Rectal smooth muscle tissue (tissue), 1 donor: ENCODE measurements around the gene ANP32B.
"Not testable (repeated sequence)": the region's sequence is repeated elsewhere in the genome, so short reads cannot be mapped to it uniquely, and the experiment has no call there.

Experiments
- H3K27ac ChIP-seq: one replicate; pipeline ENCODE4 v1.7.0; 2013; ENCODE audit warnings: low read depth, low read length, inconsistent platforms
- H3K27me3 ChIP-seq: one replicate; pipeline ENCODE4 v1.7.0; 2013; ENCODE audit warnings: low read length; ENCODE audit not compliant: control insufficient read depth, insufficient read depth
- H3K36me3 ChIP-seq: one replicate; pipeline ENCODE4 v1.7.0; 2013; ENCODE audit warnings: low read length; ENCODE audit not compliant: control insufficient read depth, insufficient read depth
- H3K4me1 ChIP-seq: one replicate; pipeline ENCODE4 v1.7.0; 2013; ENCODE audit warnings: low read length; ENCODE audit not compliant: control insufficient read depth, insufficient read depth
- H3K4me3 ChIP-seq: one replicate; pipeline ENCODE4 v1.7.0; 2013; ENCODE audit warnings: low read length
- H3K9ac ChIP-seq: one replicate; pipeline ENCODE4 v1.7.0; 2013; ENCODE audit warnings: low read length

The ANP32B gene

DNA sequence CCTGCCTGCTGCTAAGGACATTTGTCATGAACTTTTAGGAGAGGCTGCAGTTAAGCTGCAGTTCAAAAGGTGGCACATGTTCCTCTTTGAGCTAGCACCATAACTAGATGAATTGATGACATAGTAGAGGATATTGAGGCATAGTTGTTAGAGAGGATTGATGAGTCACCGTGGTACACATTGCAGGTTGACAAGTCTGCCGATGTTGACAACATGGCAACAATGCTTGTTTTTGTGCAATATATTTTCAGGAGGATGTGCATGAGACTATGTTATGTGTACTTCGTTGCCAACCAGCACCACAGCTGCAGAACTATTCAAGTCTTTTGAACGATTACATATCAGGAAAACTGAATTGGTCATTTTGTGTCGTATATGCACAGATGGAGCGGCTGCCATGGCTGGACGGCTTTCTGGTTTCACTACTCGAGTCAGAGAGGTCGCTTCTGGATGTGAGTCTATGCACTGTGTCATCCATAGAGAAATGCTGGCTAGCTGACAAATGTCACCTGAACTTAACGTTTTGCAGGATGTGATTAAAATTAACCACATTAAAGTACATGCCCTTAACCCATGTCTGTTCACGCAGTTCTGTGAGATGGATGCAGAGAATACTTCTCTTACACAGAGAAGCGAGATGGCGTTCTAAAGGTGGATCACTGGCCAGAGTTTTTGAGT is 24.2 kb downstream of the ANP32B start:
- no peak overlapping the region for H3K27ac ChIP-seq
- peaks cover 7% of the 10 kb centered on the region for H3K4me1 ChIP-seq
- H3K9ac ChIP-seq = no peak overlapping the region
- peaks cover 45% of the 10 kb centered on the region for H3K36me3 ChIP-seq
- no peak overlapping the region for H3K4me3 ChIP-seq
- no peaks in the 10 kb centered on the region for H3K27me3 ChIP-seq

DNA sequence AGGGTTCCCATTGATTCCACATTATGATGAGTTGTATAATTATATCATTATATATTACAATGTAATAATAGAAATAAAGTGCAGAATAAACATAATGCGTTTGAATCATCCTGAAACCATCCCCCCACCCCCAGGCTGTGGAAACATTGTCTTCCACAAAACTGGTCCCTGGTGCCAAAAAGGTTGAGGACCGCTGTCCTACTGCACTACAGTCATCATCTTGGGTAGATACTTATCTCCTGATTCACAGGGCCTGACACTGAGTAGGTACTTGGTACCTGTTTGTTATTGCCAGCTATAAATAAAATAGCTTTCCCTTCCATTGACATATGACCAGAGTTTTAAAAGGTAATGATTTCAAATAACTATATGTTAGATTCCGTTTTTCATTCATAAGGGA is 25.6 kb downstream of the ANP32B start:
- H3K27me3 ChIP-seq = no peaks in the 10 kb centered on the region
- H3K4me3 ChIP-seq = no peak overlapping the region
- peaks cover 50% of the 10 kb centered on the region for H3K36me3 ChIP-seq
- no peak overlapping the region for H3K9ac ChIP-seq
- peaks cover 2% of the 10 kb centered on the region for H3K4me1 ChIP-seq
- no peak overlapping the region for H3K27ac ChIP-seq

DNA sequence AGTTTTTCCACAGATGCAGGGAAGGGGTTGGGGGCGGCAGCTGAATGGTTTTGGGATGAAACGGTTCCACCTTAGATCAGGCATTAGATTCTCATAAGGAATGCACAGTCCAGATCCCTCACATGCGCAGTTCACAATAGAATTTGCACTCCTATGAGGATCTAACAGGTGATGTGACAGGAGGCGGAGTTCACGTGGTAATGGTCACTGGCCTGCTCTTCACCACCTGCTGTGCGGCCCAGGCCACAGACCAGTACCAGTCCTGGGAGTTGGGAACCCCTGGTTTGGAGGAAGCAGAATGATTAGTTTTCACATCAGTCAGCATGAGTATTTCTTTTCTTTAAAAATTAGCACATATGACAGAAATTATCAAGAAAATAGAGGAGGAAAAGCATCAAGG is 26.3 kb downstream of the ANP32B start:
- Histone ChIP-seq H3K27ac (no peak overlapping the region), H3K27me3 (no peaks in the 10 kb centered on the region), H3K9ac (no peak overlapping the region), H3K4me3 (no peak overlapping the region), H3K36me3 (peaks cover 50% of the 10 kb centered on the region), H3K4me1 (no peaks in the 10 kb centered on the region)

DNA sequence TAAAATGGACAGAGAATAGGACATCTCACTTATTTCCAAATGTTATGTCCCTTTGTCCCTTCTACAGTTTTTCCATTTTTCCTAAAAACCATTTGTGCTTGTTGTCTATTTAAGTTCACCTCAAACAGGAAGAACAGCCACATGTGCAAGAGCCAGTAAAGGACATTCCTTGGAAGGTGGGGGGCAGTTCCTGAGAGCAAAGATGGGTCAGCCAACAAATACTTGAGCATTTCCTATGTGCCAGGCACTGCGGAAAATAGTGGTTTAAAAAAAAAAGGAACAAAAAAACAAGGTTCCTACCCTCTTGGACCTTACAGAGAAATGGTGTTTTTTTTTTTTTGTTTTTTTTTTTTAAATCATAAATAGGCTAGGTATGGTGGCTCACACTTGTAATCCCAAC is 26.8 kb downstream of the ANP32B start:
- Histone ChIP-seq H3K36me3 (peaks cover 50% of the 10 kb centered on the region), H3K27me3 (no peaks in the 10 kb centered on the region), H3K9ac (no peak overlapping the region), H3K4me3 (no peak overlapping the region), H3K27ac (no peak overlapping the region), H3K4me1 (no peaks in the 10 kb centered on the region)

DNA sequence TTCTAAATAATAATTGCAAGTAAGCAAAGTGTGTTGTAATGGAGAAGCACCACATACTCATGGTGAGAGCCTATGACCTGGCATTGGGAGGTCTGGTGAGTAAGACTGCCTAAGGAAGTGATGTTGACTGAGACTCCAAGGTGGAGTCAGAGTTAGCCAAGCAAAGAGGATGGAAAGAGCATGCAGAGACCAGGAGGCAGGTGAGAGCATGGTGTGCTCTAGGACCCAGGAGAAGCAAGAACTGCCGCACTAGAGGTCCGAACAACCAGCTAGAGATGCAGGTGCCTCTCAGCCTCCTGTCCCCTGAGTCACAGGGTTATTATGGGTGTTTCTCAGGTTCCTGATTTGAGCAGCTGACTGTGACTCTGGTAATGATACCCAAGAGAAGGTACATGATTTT is 27.3 kb downstream of the ANP32B start:
- Histone ChIP-seq H3K27ac (no peak overlapping the region), H3K4me1 (no peaks in the 10 kb centered on the region), H3K4me3 (no peak overlapping the region), H3K9ac (no peak overlapping the region), H3K36me3 (peaks cover 51% of the 10 kb centered on the region), H3K27me3 (no peaks in the 10 kb centered on the region)

DNA sequence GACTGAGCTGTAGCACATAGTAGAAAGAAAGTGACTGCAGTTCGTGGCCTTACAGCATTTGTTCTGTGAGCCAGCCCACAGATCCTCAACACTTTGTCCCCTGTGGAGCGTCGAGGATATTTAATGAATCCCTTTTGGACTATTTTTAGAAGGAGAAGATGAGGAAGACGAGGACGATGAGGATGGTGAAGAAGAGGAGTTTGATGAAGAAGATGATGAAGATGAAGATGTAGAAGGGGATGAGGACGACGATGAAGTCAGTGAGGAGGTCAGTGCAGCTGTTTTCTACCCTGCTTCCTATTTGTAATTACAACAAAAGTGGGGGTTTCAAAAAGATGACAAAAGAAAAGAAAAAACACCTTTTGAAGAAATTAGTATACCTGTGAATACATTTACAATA is 28.0 kb downstream of the ANP32B start:
- Histone ChIP-seq H3K27me3 (no peaks in the 10 kb centered on the region), H3K9ac (no peak overlapping the region), H3K27ac (no peak overlapping the region), H3K4me3 (no peak overlapping the region), H3K36me3 (peaks cover 49% of the 10 kb centered on the region), H3K4me1 (no peaks in the 10 kb centered on the region)

DNA sequence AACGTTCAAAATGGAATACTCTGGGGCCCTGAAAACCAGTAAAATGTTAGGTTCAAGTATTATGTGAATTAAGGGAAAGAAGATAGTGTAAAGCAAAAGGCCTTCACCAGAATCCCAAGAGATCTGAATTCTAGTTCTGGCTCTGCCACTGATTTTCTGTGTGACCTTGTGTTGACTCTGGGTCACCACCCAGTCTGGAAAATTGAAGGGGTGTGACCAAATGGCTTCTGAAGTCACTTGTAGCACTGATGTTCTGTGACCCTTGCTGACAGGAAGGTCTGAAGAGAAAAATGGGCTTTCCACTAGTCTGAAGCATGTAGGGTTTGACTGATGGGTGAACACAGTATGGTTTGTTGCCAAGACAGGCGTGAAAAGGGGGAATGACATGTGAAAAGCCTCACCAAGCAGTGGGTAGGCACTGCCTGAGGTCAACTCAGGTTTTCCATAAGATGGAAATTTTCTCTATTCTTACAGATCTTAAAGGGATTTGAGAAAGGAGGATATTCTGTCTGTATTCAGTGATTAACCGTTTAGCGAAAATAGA is 33.1 kb downstream of the ANP32B start:
- H3K4me1 ChIP-seq = no peaks in the 10 kb centered on the region
- no peaks in the 10 kb centered on the region for H3K27me3 ChIP-seq
- H3K4me3 ChIP-seq = no peak overlapping the region
- peaks cover 28% of the 10 kb centered on the region for H3K36me3 ChIP-seq
- H3K27ac ChIP-seq = no peak overlapping the region
- H3K9ac ChIP-seq = no peak overlapping the region

DNA sequence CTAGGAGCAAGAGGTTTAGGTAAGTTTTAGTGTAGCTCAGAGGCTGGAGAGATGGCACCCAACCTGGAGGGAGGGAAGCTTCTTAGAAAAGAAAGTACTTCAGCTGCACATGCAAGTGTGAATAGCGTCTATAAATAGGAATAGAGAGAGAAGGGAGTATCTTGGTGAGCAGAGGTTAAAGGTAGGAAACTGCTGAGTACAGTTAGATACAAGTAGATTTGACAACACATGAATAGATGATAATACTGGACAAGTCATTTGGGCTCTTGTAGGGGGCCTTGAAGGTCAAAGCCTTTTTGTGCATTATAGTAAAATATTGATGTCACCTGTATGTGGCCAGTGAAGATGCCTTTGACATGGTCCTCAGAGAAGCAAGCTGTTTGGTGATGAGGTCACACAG is 34.2 kb downstream of the ANP32B start:
- Histone ChIP-seq H3K4me1 (no peaks in the 10 kb centered on the region), H3K36me3 (peaks cover 23% of the 10 kb centered on the region), H3K27ac (no peak overlapping the region), H3K27me3 (no peaks in the 10 kb centered on the region), H3K9ac (no peak overlapping the region), H3K4me3 (no peak overlapping the region)

DNA sequence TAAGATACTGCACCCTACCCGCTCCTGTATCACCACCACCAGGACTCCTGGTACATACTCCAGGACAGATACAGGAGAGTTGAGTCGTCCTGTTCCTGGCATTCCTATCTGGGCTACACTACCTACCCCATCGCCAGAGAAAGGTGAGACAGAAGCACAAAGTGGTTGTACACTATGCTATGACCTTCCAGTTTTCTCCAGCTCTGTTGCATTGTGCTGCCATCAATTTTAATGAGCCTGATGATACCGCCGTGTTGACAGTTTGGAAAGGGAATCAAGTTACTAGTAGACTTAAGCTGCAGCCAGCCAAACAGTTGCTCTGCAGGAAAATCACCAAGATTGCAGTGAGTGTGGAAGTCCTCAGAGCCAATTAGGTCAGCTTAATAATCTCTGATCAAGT is 35.2 kb downstream of the ANP32B start:
- Histone ChIP-seq H3K27ac (no peak overlapping the region), H3K9ac (no peak overlapping the region), H3K36me3 (peaks cover 16% of the 10 kb centered on the region), H3K4me3 (no peak overlapping the region), H3K27me3 (no peaks in the 10 kb centered on the region), H3K4me1 (no peaks in the 10 kb centered on the region)

DNA sequence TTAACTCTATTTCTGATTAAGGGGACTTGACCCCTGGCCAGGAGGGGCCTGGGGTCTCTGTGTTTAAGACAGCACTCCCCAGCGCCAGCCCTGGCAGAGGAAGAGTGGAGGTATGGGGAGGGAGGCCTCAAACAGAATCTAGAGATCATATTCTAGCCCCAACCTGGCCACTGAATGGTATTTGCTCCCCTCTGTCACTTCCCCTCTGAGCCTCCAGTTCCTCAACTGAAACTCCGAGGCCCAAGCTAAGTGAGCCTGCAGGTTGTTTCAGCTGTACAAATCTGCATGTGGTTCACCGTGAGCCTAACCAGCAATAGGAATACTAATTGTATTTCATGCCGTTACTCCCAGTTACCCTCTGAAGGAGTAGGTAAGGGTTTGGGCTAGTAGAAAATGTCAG is 36.0 kb downstream of the ANP32B start:
- Histone ChIP-seq H3K4me1 (no peaks in the 10 kb centered on the region), H3K36me3 (peaks cover 13% of the 10 kb centered on the region), H3K4me3 (no peak overlapping the region), H3K27ac (no peak overlapping the region), H3K27me3 (no peaks in the 10 kb centered on the region), H3K9ac (no peak overlapping the region)

DNA sequence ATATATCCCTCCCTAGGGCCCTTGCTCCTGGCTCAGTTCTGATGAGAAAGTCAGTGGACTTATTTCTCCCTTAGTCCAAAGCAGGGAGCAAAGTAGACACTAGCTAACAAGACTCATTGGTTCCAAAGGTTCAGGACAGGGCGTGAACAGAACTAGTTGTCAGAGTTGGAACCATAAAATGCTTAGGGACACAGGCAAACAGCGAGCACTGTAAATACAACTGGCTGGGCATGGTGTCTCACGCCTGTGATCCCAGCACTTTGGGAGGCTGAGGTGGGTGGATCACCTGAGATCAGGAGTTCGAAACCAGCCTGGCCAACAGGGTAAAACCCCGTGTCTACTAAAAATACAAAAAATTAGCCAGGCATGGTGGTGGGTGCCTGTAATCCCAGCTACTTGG is 36.7 kb downstream of the ANP32B start:
- not testable (repeated sequence) for H3K4me3 ChIP-seq, H3K9ac ChIP-seq, H3K27me3 ChIP-seq, H3K27ac ChIP-seq, H3K4me1 ChIP-seq
- H3K36me3 ChIP-seq = peaks cover 13% of the 10 kb centered on the region

DNA sequence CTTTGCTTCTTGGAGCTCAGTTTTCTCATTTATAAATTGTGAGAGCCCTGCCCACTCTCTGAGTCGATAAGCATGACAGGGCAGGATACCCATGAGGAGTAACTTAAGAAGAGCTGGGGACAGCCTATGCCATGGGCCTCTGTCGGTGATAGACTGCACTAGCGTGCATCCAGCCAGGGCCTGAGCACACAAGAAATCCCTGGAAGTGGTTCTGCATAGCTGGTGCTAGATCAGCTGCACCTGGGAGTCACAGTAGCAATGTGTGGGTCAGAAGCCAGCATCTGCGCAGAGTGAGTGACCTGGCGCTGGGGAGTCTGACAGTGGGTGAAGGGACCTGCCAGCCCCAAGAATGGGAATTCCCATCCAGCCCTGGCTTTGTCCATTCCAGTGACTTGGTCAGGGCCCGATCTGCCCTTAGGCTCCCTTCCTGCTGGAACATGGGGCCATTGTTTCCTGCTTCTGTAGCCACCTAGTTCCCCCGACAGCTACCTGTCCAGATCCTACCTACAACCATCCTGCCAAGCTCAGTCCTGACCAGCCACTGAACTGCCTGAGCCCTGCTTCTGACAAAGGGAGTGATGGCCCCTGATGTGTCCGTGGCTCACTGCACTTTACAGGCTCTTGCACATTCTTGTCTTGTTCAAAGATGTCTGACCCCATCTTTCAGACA is 37.5 kb downstream of the ANP32B start:
- H3K36me3 ChIP-seq = peaks cover 11% of the 10 kb centered on the region
- H3K9ac ChIP-seq = no peak overlapping the region
- H3K27ac ChIP-seq = no peak overlapping the region
- no peaks in the 10 kb centered on the region for H3K27me3 ChIP-seq
- no peak overlapping the region for H3K4me3 ChIP-seq
- no peaks in the 10 kb centered on the region for H3K4me1 ChIP-seq
